Sigmoid colon (tissue), 7 donors: ENCODE results near the gene ARL6IP4. TPM values are rescaled to one million over a fixed set of nuclear protein-coding genes. Genes with fewer than 3 reads are reported as not detected.

ENCODE experiments used
- DNase-seq: peaks from one replicate; pipeline ENCODE4 v3.0.0-alpha.2; 2019
- H3K27ac ChIP-seq, 4 donors: fragments of 200-600 bp; sonication (generic); one replicate each; pipeline ENCODE4 v1.5.1; 2016 to 2019; ENCODE audit warnings: mild to moderate bottlenecking in 1 of 4
- H3K27me3 ChIP-seq, 3 donors: fragments of 200-600 bp; sonication (generic); one replicate each; pipeline ENCODE4 v1.5.1; 2019; ENCODE audit warnings: mild to moderate bottlenecking in 1 of 3
- H3K36me3 ChIP-seq, 4 donors: fragments of 200-600 bp; sonication (generic); one replicate each; pipeline ENCODE4 v1.5.1; 2016 to 2019
- H3K4me1 ChIP-seq, 4 donors: fragments of 200-600 bp; sonication (generic); one replicate each; pipeline ENCODE4 v1.5.1; 2017 to 2019
- H3K4me3 ChIP-seq, 4 donors: fragments of 200-600 bp; sonication (generic); one replicate each; pipeline ENCODE4 v1.5.1; 2017 to 2019; ENCODE audit warnings: mild to moderate bottlenecking in 2 of 4, moderate library complexity in 1 of 4
- H3K9me3 ChIP-seq, 4 donors: fragments of 200-600 bp in 3 of 4; sonication (generic) in 3 of 4; one replicate each; pipeline versions ENCODE4 v1.5.1 to v1.6.1; 2013 to 2019
- EP300 ChIP-seq, 4 donors: sonication (generic); formaldehyde crosslinking; IDR thresholded peaks; one replicate each; pipeline ENCODE4 v1.6.1; 2017; ENCODE audit warnings: antibody characterized with exemption in 4 of 4
- POLR2A ChIP-seq, 2 donors: fragments of 450-650 bp; IDR thresholded peaks; one replicate each; pipeline ENCODE4 v1.6.1; 2016; ENCODE audit warnings: antibody characterized with exemption in 2 of 2, mild to moderate bottlenecking in 2 of 2, moderate library complexity in 2 of 2
- POLR2AphosphoS5 ChIP-seq, 4 donors: sonication (generic); formaldehyde crosslinking; IDR thresholded peaks; one replicate each; pipeline ENCODE4 v1.6.1; 2017; ENCODE audit warnings: antibody characterized with exemption in 4 of 4
- WGBS, 2 donors: extraction: QIAGEN DNeasy Blood & Tissue Kit; methylation state at CpG; one replicate each; pipeline ENCODE4 v1.1.7; 2013; 5-methylcytosine and 5-hydroxymethylcytosine counted together
- intact Hi-C: fragments of 100-400 bp; cut with DNase I; formaldehyde crosslinking; loops from one replicate; pipeline ENCODE4 v1.15.1; 2023
- polyA plus RNA-seq, 3 donors: library from polyadenylated mRNA; stranded (reverse); fragments of 200-250 nt; gene quantifications; one replicate each; pipeline ENCODE4 v1.2.3, GENCODE V29; 2013
- total RNA-seq, 4 donors: library from RNA; depleted of rRNA; stranded (reverse); fragments of >200 nt; gene quantifications; one replicate each; pipeline ENCODE4 v1.1.0, GENCODE V29; 2016
- TF ChIP-seq, protein P1 (sequence below), 4 experiments: fragments of 450-650 bp in 3 of 4; fragments of 200-600 bp in 1 of 4; IDR thresholded peaks; one replicate each; pipeline ENCODE4 v1.5.1; 2016 to 2019; ENCODE audit warnings: antibody characterized with exemption in 4 of 4, mild to moderate bottlenecking in 3 of 4, moderate library complexity in 2 of 4
- donor health status: healthy with polysubstance abuse.
- donor health status: Bipolar disorder and iron deficiency.
- donor health status: healthy.

ARL6IP4 gene
- total and polyA plus RNA-seq, 7 donors: 211 to 358 (median 312) TPM

- no peaks in the 10 kb centered on the region for H3K9me3 ChIP-seq
- TF ChIP-seq, protein P1, sequence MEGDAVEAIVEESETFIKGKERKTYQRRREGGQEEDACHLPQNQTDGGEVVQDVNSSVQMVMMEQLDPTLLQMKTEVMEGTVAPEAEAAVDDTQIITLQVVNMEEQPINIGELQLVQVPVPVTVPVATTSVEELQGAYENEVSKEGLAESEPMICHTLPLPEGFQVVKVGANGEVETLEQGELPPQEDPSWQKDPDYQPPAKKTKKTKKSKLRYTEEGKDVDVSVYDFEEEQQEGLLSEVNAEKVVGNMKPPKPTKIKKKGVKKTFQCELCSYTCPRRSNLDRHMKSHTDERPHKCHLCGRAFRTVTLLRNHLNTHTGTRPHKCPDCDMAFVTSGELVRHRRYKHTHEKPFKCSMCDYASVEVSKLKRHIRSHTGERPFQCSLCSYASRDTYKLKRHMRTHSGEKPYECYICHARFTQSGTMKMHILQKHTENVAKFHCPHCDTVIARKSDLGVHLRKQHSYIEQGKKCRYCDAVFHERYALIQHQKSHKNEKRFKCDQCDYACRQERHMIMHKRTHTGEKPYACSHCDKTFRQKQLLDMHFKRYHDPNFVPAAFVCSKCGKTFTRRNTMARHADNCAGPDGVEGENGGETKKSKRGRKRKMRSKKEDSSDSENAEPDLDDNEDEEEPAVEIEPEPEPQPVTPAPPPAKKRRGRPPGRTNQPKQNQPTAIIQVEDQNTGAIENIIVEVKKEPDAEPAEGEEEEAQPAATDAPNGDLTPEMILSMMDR (IDR thresholded peaks at IDR 0.05): no peak
- TF ChIP-seq POLR2AphosphoS5 (IDR thresholded peaks at IDR 0.05) (no peak), EP300 (IDR thresholded peaks at IDR 0.05) (no peak), POLR2A (IDR thresholded peaks at IDR 0.05) (no peak)
- no peak overlapping the region for H3K4me3 ChIP-seq
- 94 to 98% methylated on average over 10 of the region's 10 CpGs for WGBS, 2 donors
- H3K4me1 ChIP-seq: peaks cover 0 to 9% (median 0%) of the 10 kb centered on the region in 4 donors
- intact Hi-C loops: no loop called here
- no peak overlapping the region for H3K27ac ChIP-seq
- DNase-seq: no peak
- no peaks in the 10 kb centered on the region for H3K27me3 ChIP-seq
- H3K36me3 ChIP-seq: peaks cover 3 to 52% (median 18%) of the 10 kb centered on the region in 4 donors
These were observed 20.1 kb downstream of the ARL6IP4 start for GRCh38 chr12:123000578-123000977.

GRCh38 chr12:123001464-123001863 lies 21.0 kb downstream of the ARL6IP4 start:
- intact Hi-C loops: no loop called here
- no peaks in the 10 kb centered on the region for H3K9me3 ChIP-seq
- no peak overlapping the region for H3K4me3 ChIP-seq
- peaks cover 3 to 53% (median 16%) of the 10 kb centered on the region in 4 donors for H3K36me3 ChIP-seq
- no peaks in the 10 kb centered on the region for H3K27me3 ChIP-seq
- TF ChIP-seq, protein P1 (IDR thresholded peaks at IDR 0.05): no peak
- no peak for TF ChIP-seq POLR2AphosphoS5 (IDR thresholded peaks at IDR 0.05)
- no peak for TF ChIP-seq POLR2A (IDR thresholded peaks at IDR 0.05)
- no peak for TF ChIP-seq EP300 (IDR thresholded peaks at IDR 0.05)
- H3K27ac ChIP-seq: no peak overlapping the region
- 69 to 83% methylated on average over 3 of the region's 3 CpGs for WGBS, 2 donors
- DNase-seq: no peak
- no peaks in the 10 kb centered on the region for H3K4me1 ChIP-seq

DNA sequence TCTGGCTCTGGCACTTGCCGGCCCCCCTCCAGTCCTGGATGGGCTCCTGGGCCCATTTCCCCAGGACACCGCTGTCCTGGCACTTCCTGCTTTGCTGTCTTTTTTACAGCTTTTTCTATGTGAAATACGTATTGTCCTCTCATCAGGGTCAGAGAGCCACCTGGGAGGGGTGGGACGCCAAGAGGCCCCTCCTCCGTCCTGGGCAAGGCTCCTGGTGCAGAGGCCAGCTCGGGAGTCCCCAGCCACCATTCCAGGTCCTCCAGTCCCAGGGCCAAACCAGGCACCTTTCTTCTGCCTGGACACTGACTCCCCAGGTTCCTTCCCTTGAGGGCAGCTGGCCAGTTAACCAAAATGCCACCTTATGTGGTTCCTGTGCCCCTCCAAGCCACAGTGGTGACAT lies 22.8 kb downstream of the ARL6IP4 start:
- Histone ChIP-seq H3K27me3 (no peaks in the 10 kb centered on the region), H3K36me3 (peaks cover 3 to 53% (median 24%) of the 10 kb centered on the region in 4 donors), H3K9me3 (no peaks in the 10 kb centered on the region), H3K4me1 (no peaks in the 10 kb centered on the region), H3K4me3 (no peak overlapping the region), H3K27ac (no peak overlapping the region)
- DNase-seq: no peak
- intact Hi-C loops: no loop called here
- TF ChIP-seq POLR2A (IDR thresholded peaks at IDR 0.05) (no peak), POLR2AphosphoS5 (IDR thresholded peaks at IDR 0.05) (no peak), EP300 (IDR thresholded peaks at IDR 0.05) (no peak)
- TF ChIP-seq, protein P1 (IDR thresholded peaks at IDR 0.05): no peak
- WGBS, 2 donors: 87 to 90% methylated on average over 6 of the region's 6 CpGs

- intact Hi-C loops: no loop called here
- no peak for DNase-seq
- Histone ChIP-seq H3K4me3 (no peak overlapping the region), H3K27me3 (no peaks in the 10 kb centered on the region), H3K27ac (no peak overlapping the region), H3K9me3 (no peaks in the 10 kb centered on the region), H3K36me3 (peaks cover 9 to 63% (median 25%) of the 10 kb centered on the region in 4 donors), H3K4me1 (no peaks in the 10 kb centered on the region)
- 90 to 91% methylated on average over 14 of the region's 14 CpGs for WGBS, 2 donors
- TF ChIP-seq EP300 (IDR thresholded peaks at IDR 0.05): no peak
- no peak for TF ChIP-seq POLR2A (IDR thresholded peaks at IDR 0.05)
These were observed 23.8 kb downstream of the ARL6IP4 start for GRCh38 chr12:123004287-123004686.

DNA sequence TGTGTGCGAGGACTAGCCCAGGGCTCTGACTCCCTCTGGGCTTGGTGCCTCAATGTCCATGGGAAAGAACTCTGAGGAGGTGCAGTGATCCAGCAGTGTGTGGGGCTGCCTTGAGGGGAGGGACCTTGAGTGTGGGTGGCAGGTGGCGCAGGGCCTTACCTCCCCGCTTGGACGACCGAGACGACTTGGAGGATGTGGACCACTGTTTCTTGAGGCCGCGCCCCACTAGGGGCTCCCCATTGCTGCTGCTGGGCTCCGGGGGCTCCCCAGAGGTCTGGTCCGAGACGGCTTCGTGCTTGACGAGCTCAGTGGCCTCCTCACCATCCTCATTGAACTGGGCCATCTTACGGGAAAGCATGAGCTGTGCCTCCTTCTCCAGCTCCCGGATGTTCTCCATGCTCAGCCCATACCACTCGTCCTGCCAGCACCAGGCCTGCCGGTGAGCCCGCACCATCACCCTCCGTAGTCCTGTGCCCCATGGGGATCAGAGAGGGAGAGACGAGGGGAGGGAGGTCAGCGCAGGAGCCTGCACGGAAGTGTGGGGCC lies 24.7 kb downstream of the ARL6IP4 start:
- intact Hi-C loops: no loop called here
- DNase-seq: no peak
- Histone ChIP-seq H3K36me3 (peaks cover 12 to 63% (median 28%) of the 10 kb centered on the region in 4 donors), H3K9me3 (no peaks in the 10 kb centered on the region), H3K4me3 (no peak overlapping the region), H3K27ac (no peak overlapping the region), H3K4me1 (no peaks in the 10 kb centered on the region), H3K27me3 (no peaks in the 10 kb centered on the region)
- WGBS, 2 donors: 93 to 97% methylated on average over 22 of the region's 22 CpGs
- TF ChIP-seq EP300 (IDR thresholded peaks at IDR 0.05) (no peak), POLR2AphosphoS5 (IDR thresholded peaks at IDR 0.05) (no peak), POLR2A (IDR thresholded peaks at IDR 0.05) (no peak)
- TF ChIP-seq, protein P1 (IDR thresholded peaks at IDR 0.05): no peak
